Adrenal gland (tissue), 5 donors: Measurements from ENCODE around the gene DTD1.

Experiments
- CTCF ChIP-seq, 6 experiments: fragments of 450-650 bp in 4 of 6; fragments of 200-600 bp in 2 of 6; sonication (generic) in 1 of 6; IDR thresholded peaks; 1 replicate in 5 of 6; 2 replicates in 1 of 6; pipeline versions ENCODE4 v1.5.1 to v1.8.0; 2016 to 2021; ENCODE audit warnings: antibody characterized with exemption in 6 of 6, mild to moderate bottlenecking in 2 of 6, moderate library complexity in 1 of 6
- POLR2A ChIP-seq, 2 donors: fragments of 450-650 bp; IDR thresholded peaks; one replicate each; pipeline ENCODE4 v1.6.1; 2017; ENCODE audit warnings: antibody characterized with exemption in 2 of 2, mild to moderate bottlenecking in 2 of 2, moderate library complexity in 1 of 2
- donor health status: DM: no; HTN: no; CAD: no.

GRCh38 chr20:18724077-18724476 is 136.2 kb downstream of the DTD1 start:
- TF ChIP-seq CTCF (IDR thresholded peaks at IDR 0.05): no peak
- TF ChIP-seq POLR2A (IDR thresholded peaks at IDR 0.05): no peak
